GM21529 (cell line): Measurements from ENCODE around the gene LRPAP1.

Experiments used
- ATAC-seq: cut with Tn5 transposase; IDR thresholded peaks from one replicate; pipeline ENCODE4 v1.9.1; 2021; ENCODE audit not compliant: unreplicated experiment

LRPAP1 gene

GRCh38 chr4:3473996-3474765 lies 58.0 kb downstream of the LRPAP1 start:
- no peak for ATAC-seq

GRCh38 chr4:3473181-3473950 lies 58.9 kb downstream of the LRPAP1 start:
- no peak for ATAC-seq

GRCh38 chr4:3472411-3473141 lies 59.6 kb downstream of the LRPAP1 start:
- ATAC-seq = no peak

GRCh38 chr4:3471886-3472285 lies 60.3 kb downstream of the LRPAP1 start:
- no peak for ATAC-seq

- no peak for ATAC-seq
Observed at GRCh38 chr4:3471098-3471760, 61.0 kb downstream of the LRPAP1 start.

- no peak for ATAC-seq
Observed at GRCh38 chr4:3470244-3471097, 61.8 kb downstream of the LRPAP1 start.

- no peak for ATAC-seq
Observed at GRCh38 chr4:3469386-3470243, 62.6 kb downstream of the LRPAP1 start.

GRCh38 chr4:3468804-3469203 lies 63.4 kb downstream of the LRPAP1 start:
- ATAC-seq = no peak

- no peak for ATAC-seq
Observed at GRCh38 chr4:3468154-3468553, 64.1 kb downstream of the LRPAP1 start.

- no peak for ATAC-seq
Observed at GRCh38 chr4:3467601-3468031, 64.6 kb downstream of the LRPAP1 start.

GRCh38 chr4:3466691-3467600 lies 65.3 kb downstream of the LRPAP1 start:
- no peak for ATAC-seq

GRCh38 chr4:3465698-3466671 lies 66.2 kb downstream of the LRPAP1 start:
- no peak for ATAC-seq

- no peak for ATAC-seq
Observed at GRCh38 chr4:3464911-3465697, 67.1 kb downstream of the LRPAP1 start.

- ATAC-seq = no peak
Observed at GRCh38 chr4:3464349-3464905, 67.8 kb downstream of the LRPAP1 start.

GRCh38 chr4:3463556-3464348 lies 68.5 kb downstream of the LRPAP1 start:
- no peak for ATAC-seq
